Stimulated activated CD8-positive, alpha-beta memory T cell treated with anti-CD3 and anti-CD28 coated beads, Interleukin-12 subunit alpha, Interleukin-12 subunit beta, amount 100 ng/mL, for 24 hours (primary cell): ENCODE measurements around the gene CDC42.

Experiments used
- DNase-seq: peaks from one replicate; pipeline ENCODE4 v3.0.0-alpha.2; 2020; ENCODE audit errors: extremely low read depth

The CDC42 gene

GRCh38 chr1:22037520-22037919, 15.0 kb upstream of the CDC42 start:
- DNase-seq, result no peak

GRCh38 chr1:22038036-22038435, 14.5 kb upstream of the CDC42 start:
- no peak for DNase-seq

- peak; percentile 59 for DNase-seq
These were observed 12.8 kb upstream of the CDC42 start for GRCh38 chr1:22039594-22040285.

GRCh38 chr1:22040286-22040623, 12.3 kb upstream of the CDC42 start:
- DNase-seq, result no peak

- no peak for DNase-seq
These were observed 11.0 kb upstream of the CDC42 start for GRCh38 chr1:22041505-22041904.

GRCh38 chr1:22043198-22043769, 9.2 kb upstream of the CDC42 start:
- DNase-seq, result no peak

- DNase-seq, result no peak
These were observed 7.7 kb upstream of the CDC42 start for GRCh38 chr1:22044690-22045420.

GRCh38 chr1:22045604-22046228, 6.8 kb upstream of the CDC42 start:
- DNase-seq, result no peak

- DNase-seq, result no peak
These were observed 3.9 kb upstream of the CDC42 start for GRCh38 chr1:22048351-22049192.

- DNase-seq, result no peak
These were observed 2.2 kb upstream of the CDC42 start for GRCh38 chr1:22050330-22050729.

GRCh38 chr1:22051607-22052114, 848 bp upstream of the CDC42 start:
- DNase-seq, result no peak

GRCh38 chr1:22053017-22053860, 730 bp downstream of the CDC42 start:
- peak; percentile 12 for DNase-seq

GRCh38 chr1:22053861-22054770, 1.6 kb downstream of the CDC42 start:
- DNase-seq, result no peak

GRCh38 chr1:22055463-22055862, 3.0 kb downstream of the CDC42 start:
- DNase-seq, result no peak

- no peak for DNase-seq
These were observed 3.5 kb downstream of the CDC42 start for GRCh38 chr1:22056043-22056442.

- no peak for DNase-seq
These were observed 4.4 kb downstream of the CDC42 start for GRCh38 chr1:22056936-22057335.

GRCh38 chr1:22057861-22058260, 5.4 kb downstream of the CDC42 start:
- no peak for DNase-seq

- DNase-seq, result no peak
These were observed 12.4 kb downstream of the CDC42 start for GRCh38 chr1:22064751-22065402.

- no peak for DNase-seq
These were observed 19.0 kb downstream of the CDC42 start for GRCh38 chr1:22071511-22071910.
